IPS-15b (cell line): Measurements from ENCODE around the gene KRTAP12-4.
"Not testable (repeated sequence)": the region's sequence is repeated elsewhere in the genome, so short reads cannot be mapped to it uniquely, and the experiment has no call there.

Experiments
- H3K27me3 ChIP-seq: one replicate; pipeline ENCODE4 v1.6.1; 2013; ENCODE audit warnings: low read length; ENCODE audit not compliant: control insufficient read depth, insufficient read depth
- H3K36me3 ChIP-seq: one replicate; pipeline ENCODE4 v1.6.1; 2013; ENCODE audit warnings: low read length; ENCODE audit not compliant: control insufficient read depth, insufficient read depth
- H3K4me1 ChIP-seq: one replicate; pipeline ENCODE4 v1.6.1; 2013; ENCODE audit warnings: mild to moderate bottlenecking, low read length; ENCODE audit not compliant: control insufficient read depth, insufficient read depth
- H3K4me3 ChIP-seq: one replicate; pipeline ENCODE4 v1.5.1; 2013; ENCODE audit warnings: low read depth, low read length
- H3K9ac ChIP-seq: one replicate; pipeline ENCODE4 v1.6.1; 2013; ENCODE audit warnings: low read depth, mild to moderate bottlenecking, low read length
- H3K9me3 ChIP-seq: one replicate; pipeline ENCODE4 v1.6.1; 2013; ENCODE audit warnings: mild to moderate bottlenecking, low read length; ENCODE audit not compliant: control insufficient read depth, insufficient read depth

Gene KRTAP12-4

DNA sequence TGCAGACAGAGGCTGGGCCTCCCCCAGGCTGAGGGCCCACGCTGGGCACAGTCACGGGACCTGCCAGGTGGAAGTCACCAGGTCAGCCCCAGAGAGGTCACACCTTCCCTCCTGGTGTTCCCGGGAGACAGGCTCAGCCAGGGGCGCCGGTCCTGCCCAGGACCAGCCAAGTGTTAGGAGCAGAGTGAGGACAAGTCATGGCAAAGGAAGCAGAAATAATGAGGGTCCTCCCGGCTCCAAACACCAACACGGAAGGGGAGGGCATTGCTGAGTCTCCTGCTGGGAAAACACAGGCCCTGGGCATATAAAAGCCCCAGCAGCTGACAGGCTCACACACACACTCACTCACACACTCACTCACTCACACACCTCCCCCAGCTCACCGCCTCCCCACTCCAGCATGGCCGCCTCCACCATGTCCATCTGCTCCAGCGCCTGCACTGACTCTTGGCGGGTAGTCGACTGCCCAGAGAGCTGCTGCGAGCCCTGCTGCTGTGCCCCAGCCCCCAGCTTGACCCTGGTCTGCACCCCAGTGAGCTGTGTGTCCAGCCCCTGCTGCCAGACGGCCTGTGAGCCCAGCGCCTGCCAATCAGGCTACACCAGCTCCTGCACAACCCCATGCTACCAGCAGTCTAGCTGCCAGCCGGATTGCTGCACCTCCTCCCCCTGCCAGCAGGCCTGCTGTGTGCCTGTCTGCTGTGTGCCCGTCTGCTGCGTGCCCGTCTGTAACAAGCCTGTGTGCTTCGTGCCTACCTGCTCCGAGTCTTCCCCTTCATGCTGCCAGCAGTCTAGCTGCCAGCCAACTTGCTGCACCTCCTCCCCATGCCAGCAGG is 17.2 kb downstream of the KRTAP12-4 start, which contains the start of gene KRTAP10-10:
Gene KRTAP10-10, plus strand, starts transcription at position 339 of the 833 bp plus-strand sequence. Its CDS starts 62 bp downstream, at position 401.
- Histone ChIP-seq H3K9me3 (no peaks in the 10 kb centered on the region), H3K9ac (no peak within 1 kb of the TSS), H3K4me3 (no peak within 1 kb of the TSS), H3K4me1 (no peaks in the 10 kb centered on the region), H3K27me3 (no peaks in the 10 kb centered on the region), H3K36me3 (no peaks in the 10 kb centered on the region)

DNA sequence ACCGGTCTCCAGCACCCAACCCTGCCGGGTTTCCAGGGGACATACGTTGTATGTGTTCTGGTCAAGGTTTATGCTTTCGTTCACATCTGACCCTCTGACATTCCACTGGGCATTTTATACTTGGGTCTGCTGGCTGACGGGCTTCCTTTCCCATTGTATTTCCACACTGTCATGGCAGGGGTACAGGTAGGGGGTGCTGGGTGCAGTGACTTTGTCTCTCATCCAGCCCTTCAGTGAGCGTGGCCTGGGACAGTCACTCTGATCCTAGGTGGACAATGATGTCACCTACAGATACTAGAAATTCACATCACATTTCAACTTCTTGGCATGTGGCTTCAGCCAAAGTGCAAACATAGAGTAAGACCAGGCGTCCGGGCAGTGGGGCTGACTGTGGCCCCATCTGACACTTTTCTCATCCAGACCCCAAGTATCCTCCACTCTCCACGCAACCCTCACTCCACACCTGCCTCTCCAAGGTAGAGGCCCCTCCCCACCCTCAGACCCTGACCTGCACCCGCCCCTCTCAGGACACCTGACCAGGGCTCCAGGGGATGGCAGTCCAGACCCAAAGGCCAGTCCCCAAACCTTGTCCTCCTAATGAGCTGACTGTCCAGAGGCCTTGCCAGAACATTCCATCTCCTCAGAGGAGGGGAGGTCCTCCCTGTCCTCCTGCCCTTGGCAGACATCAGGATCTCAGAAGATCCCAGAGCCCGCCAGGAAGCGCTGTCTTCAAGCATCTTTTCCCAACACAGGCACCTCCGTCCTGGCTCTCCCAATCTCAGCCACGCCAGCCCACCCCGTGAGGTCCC is 18.0 kb downstream of the KRTAP12-4 start:
- Histone ChIP-seq H3K27me3 (no peaks in the 10 kb centered on the region), H3K9ac (no peak overlapping the region), H3K36me3 (no peaks in the 10 kb centered on the region), H3K4me1 (no peaks in the 10 kb centered on the region), H3K9me3 (no peaks in the 10 kb centered on the region), H3K4me3 (no peak overlapping the region)

DNA sequence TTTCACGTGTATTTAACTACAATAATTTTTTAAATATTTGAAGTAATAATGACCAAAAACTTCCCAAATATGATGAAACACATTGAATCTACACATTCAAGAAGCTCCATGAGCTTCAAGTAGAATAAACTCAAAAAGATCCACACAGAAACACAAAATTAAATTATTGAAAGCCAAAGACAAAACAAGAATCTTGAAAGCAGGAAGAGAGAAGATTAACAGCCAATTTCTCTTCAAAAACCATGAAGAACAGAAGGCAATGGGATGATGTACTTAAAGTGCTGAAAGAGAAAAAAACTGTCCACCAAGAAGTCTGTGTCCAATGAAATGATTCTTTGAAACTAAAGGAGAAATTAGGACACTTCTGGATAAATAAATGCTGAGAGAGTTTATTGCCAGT is 22.4 kb downstream of the KRTAP12-4 start:
- Histone ChIP-seq H3K27me3 (no peaks in the 10 kb centered on the region), H3K4me3 (no peak overlapping the region), H3K4me1 (no peaks in the 10 kb centered on the region), H3K36me3 (no peaks in the 10 kb centered on the region), H3K9me3 (no peaks in the 10 kb centered on the region), H3K9ac (no peak overlapping the region)

GRCh38 chr21:44630440-44630839 is 24.0 kb downstream of the KRTAP12-4 start:
- H3K9ac ChIP-seq = no peak overlapping the region
- H3K9me3 ChIP-seq = no peaks in the 10 kb centered on the region
- no peaks in the 10 kb centered on the region for H3K27me3 ChIP-seq
- H3K4me3 ChIP-seq = no peak overlapping the region
- no peaks in the 10 kb centered on the region for H3K4me1 ChIP-seq
- no peaks in the 10 kb centered on the region for H3K36me3 ChIP-seq

- Histone ChIP-seq H3K4me1 (no peaks in the 10 kb centered on the region), H3K9ac (no peak overlapping the region), H3K4me3 (no peak overlapping the region), H3K36me3 (no peaks in the 10 kb centered on the region), H3K9me3 (peaks cover 3% of the 10 kb centered on the region), H3K27me3 (no peaks in the 10 kb centered on the region)
Measured at GRCh38 chr21:44628707-44629391, 25.6 kb downstream of the KRTAP12-4 start.

DNA sequence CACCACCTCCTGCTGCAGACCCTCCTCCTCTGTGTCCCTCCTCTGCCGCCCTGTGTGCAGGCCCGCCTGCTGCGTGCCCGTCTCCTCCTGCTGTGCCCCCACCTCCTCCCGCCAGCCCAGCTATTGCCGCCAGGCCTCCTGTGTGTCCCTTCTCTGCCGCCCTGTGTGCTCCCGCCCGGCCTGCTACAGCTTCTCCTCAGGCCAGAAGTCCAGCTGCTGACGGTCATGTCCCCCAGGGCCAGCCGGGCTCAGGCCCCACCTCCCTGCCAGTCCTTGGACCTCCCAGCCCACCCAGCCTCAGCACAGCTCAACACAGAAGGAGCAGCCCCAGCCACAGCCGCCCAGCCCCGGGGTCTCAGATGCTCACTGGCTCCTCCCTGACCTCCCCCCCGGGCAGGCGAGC is 26.6 kb downstream of the KRTAP12-4 start:
- H3K9me3 ChIP-seq, H3K4me3 ChIP-seq, H3K4me1 ChIP-seq, H3K27me3 ChIP-seq, H3K36me3 ChIP-seq, H3K9ac ChIP-seq: not testable (repeated sequence)

DNA sequence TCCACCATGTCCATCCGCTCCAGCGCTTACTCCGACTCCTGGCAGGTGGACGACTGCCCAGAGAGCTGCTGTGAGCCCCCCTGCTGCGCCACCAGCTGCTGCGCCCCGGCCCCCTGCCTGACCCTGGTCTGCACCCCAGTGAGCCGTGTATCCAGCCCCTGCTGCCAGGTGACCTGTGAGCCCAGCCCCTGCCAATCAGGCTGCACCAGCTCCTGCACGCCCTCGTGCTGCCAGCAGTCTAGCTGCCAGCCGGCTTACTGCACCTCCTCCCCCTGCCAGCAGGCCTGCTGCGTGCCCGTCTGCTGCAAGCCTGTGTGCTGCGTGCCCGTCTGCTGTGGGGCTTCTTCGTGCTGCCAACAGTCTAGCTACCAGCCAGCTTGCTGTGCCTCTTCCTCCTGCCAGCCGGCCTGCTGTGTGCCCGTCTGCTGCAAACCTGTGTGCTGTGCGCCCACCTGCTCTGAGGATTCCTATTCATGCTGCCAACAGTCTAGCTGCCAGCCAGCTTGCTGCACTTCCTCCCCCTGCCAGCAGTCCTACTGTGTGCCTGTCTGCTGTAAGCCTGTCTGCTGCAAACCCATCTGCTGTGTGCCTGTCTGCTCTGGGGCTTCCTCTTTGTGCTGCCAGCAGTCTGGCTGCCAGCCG is 27.2 kb downstream of the KRTAP12-4 start:
- H3K4me3 ChIP-seq, H3K27me3 ChIP-seq, H3K36me3 ChIP-seq, H3K4me1 ChIP-seq, H3K9me3 ChIP-seq, H3K9ac ChIP-seq: not testable (repeated sequence)

GRCh38 chr21:44626673-44627143 is 27.8 kb downstream of the KRTAP12-4 start, which contains the start of gene KRTAP10-9:
KRTAP10-9 (plus strand) TSS chr21:44627093; CDS start chr21:44627172, 79 bp downstream.
- Histone ChIP-seq H3K9ac (no peak within 1 kb of the TSS), H3K9me3 (peaks cover 8% of the 10 kb centered on the region), H3K27me3 (no peaks in the 10 kb centered on the region), H3K4me3 (no peak within 1 kb of the TSS), H3K36me3 (no peaks in the 10 kb centered on the region), H3K4me1 (no peaks in the 10 kb centered on the region)

DNA sequence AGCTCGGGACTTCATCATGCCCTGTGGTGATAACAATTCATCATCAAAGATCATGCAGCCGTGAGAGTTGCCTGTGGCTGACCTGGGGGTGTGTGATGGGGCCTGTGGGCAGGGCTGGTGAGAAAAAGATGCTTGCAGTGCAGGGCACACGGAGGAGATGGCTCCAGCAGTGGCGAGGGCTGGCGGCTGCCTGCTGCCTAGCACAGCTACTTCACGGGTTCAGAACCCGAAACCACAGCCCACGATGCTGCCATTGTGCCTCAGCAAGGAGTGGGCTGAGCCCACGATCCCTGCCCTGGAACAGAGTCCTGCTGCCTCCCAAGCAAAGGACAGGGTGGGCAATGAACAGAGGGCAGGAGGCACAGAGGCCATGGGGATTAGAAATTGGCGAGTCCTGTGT is 28.2 kb downstream of the KRTAP12-4 start:
- H3K27me3 ChIP-seq = no peaks in the 10 kb centered on the region
- H3K4me1 ChIP-seq = no peaks in the 10 kb centered on the region
- H3K4me3 ChIP-seq = no peak overlapping the region
- no peaks in the 10 kb centered on the region for H3K36me3 ChIP-seq
- H3K9ac ChIP-seq = no peak overlapping the region
- peaks cover 8% of the 10 kb centered on the region for H3K9me3 ChIP-seq

DNA sequence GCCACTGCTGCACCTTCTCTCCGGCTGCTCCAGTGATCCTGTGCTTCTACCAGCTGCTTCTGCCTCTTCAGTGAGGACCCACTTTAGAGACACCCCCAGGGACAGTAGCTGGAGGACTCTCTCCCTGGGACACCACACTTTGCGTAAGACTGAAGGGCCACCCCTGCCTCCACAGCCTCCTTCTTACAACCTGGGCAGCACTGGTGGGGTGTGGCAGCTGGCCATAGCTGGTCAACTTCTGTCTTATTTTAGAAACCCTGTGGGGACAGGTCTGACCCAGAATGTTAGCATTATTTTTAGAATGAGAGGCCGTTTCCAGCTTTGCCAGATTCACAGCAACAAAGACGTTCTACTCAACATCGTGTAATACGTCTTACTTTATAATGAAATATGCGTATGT is 28.7 kb downstream of the KRTAP12-4 start:
- Histone ChIP-seq H3K4me3 (no peak overlapping the region), H3K4me1 (no peaks in the 10 kb centered on the region), H3K36me3 (no peaks in the 10 kb centered on the region), H3K9ac (no peak overlapping the region), H3K27me3 (no peaks in the 10 kb centered on the region), H3K9me3 (peaks cover 8% of the 10 kb centered on the region)

DNA sequence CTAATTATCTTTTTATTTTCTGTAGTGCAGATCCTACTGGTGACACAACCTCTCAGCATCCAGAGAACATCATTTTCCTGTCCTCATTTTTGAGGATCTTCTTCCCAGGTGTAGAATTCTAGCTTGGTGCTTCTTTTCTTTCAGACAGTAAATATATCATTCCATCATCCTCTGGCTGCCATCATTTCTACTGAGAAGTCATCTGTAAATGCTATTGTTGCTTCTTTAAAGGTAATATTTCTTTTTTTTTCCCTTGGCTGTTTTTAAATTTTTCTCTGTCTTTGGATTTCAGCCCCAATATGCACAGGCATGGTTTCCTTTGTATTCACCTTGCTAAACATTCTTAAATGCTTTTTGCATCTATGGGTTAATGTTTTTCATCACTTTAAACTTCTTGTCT is 30.9 kb downstream of the KRTAP12-4 start:
- no peak overlapping the region for H3K4me3 ChIP-seq
- no peaks in the 10 kb centered on the region for H3K4me1 ChIP-seq
- H3K36me3 ChIP-seq = no peaks in the 10 kb centered on the region

More for the DNA sequence above, 30.9 kb downstream of the KRTAP12-4 start:
- Histone ChIP-seq H3K9me3 (peaks cover 8% of the 10 kb centered on the region), H3K27me3 (no peaks in the 10 kb centered on the region), H3K9ac (no peak overlapping the region)
